ENCODE data around the gene FUT2. TPM values are rescaled to one million over a fixed set of nuclear protein-coding genes. Genes with fewer than 3 reads are reported as not detected.

The FUT2 gene
- total and polyA plus RNA-seq, 2 of the 13 experiments (the other 11 are each of a cell fraction or from before 2014, with no cell fraction given): 0.07 TPM; not detected in 1

GRCh38 chr19:48674921-48675824 lies 20.6 kb upstream of the FUT2 start (continued):
- TF ChIP-seq CERS6 (CRISPR knock-in tag; IDR thresholded peaks at IDR 0.05) (no peak), ARID2 (CRISPR knock-in tag; IDR thresholded peaks at IDR 0.05; ENCODE audit: borderline replicate concordance) (no peak), ARID5B (CRISPR knock-in tag; IDR thresholded peaks at IDR 0.05) (no peak), ZNF280B (CRISPR knock-in tag; IDR thresholded peaks at IDR 0.05; ENCODE audit: borderline replicate concordance) (no peak), SALL1 (CRISPR knock-in tag; IDR thresholded peaks at IDR 0.05) (peak; percentile 47; the same call in 1 of the 2 replicates), ZNF761 (CRISPR knock-in tag; conservative IDR thresholded peaks at IDR 0.05) (no peak), ZNF746 (CRISPR knock-in tag; IDR thresholded peaks at IDR 0.05) (no peak), ZNF430 (CRISPR knock-in tag; IDR thresholded peaks at IDR 0.05) (no peak), ZBTB14 (CRISPR knock-in tag; IDR thresholded peaks at IDR 0.05) (no peak), PHF21A (CRISPR knock-in tag; IDR thresholded peaks at IDR 0.05) (no peak), NFIC (IDR thresholded peaks at IDR 0.05; ENCODE audit: low read length) (no peak), CBFB (CRISPR knock-in tag; IDR thresholded peaks at IDR 0.05) (no peak), AKNA (CRISPR knock-in tag; IDR thresholded peaks at IDR 0.05; ENCODE audit: borderline replicate concordance) (no peak), PHF5A (CRISPR knock-in tag; IDR thresholded peaks at IDR 0.05; ENCODE audit: low read depth, unreplicated experiment) (no peak), AHR (CRISPR knock-in tag; IDR thresholded peaks at IDR 0.05) (no peak), HES4 (CRISPR knock-in tag; IDR thresholded peaks at IDR 0.05; ENCODE audit: borderline replicate concordance) (no peak)
